ENCODE results near the gene DLL1. TPM values are rescaled to one million over a fixed set of nuclear protein-coding genes. Genes with fewer than 3 reads are reported as not detected.
"Not testable (repeated sequence)": the region's sequence is repeated elsewhere in the genome, so short reads cannot be mapped to it uniquely, and the experiment has no call there.

Gene DLL1, protein sequence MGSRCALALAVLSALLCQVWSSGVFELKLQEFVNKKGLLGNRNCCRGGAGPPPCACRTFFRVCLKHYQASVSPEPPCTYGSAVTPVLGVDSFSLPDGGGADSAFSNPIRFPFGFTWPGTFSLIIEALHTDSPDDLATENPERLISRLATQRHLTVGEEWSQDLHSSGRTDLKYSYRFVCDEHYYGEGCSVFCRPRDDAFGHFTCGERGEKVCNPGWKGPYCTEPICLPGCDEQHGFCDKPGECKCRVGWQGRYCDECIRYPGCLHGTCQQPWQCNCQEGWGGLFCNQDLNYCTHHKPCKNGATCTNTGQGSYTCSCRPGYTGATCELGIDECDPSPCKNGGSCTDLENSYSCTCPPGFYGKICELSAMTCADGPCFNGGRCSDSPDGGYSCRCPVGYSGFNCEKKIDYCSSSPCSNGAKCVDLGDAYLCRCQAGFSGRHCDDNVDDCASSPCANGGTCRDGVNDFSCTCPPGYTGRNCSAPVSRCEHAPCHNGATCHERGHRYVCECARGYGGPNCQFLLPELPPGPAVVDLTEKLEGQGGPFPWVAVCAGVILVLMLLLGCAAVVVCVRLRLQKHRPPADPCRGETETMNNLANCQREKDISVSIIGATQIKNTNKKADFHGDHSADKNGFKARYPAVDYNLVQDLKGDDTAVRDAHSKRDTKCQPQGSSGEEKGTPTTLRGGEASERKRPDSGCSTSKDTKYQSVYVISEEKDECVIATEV
- polyA plus RNA-seq: 39.3 TPM
- long read RNA-seq, donor 1, transcript DLL1-201 (11 exons, 3,174 nt): major isoform, 5 of 5 reads
- long read RNA-seq, donor 1, partial matches to known transcripts: 0 of 5 reads
- long read RNA-seq, donor 1, other reads (novel, unspliced or antisense): 0 of 5 reads
- long read RNA-seq, donor 2, transcript DLL1-201 (11 exons, 3,174 nt): major isoform, 6 of 6 reads
- long read RNA-seq, donor 2, partial matches to known transcripts: 0 of 6 reads
- long read RNA-seq, donor 2, other reads (novel, unspliced or antisense): 0 of 6 reads
- long read RNA-seq, donor 3, partial matches to known transcripts: 0 of 1 reads
- long read RNA-seq, donor 3, other reads (novel, unspliced or antisense): 0 of 1 reads
- long read RNA-seq, donor 4, partial matches to known transcripts: 0 of 1 reads
- long read RNA-seq, donor 4, other reads (novel, unspliced or antisense): 0 of 1 reads
- long read RNA-seq, donor 5, partial matches to known transcripts: 0 of 3 reads
- long read RNA-seq, donor 5, other reads (novel, unspliced or antisense): 0 of 3 reads
- long read RNA-seq, donor 6, partial matches to known transcripts: 0 of 1 reads
- long read RNA-seq, donor 6, other reads (novel, unspliced or antisense): 0 of 1 reads
- long read RNA-seq, donor 7, partial matches to known transcripts: 5 of 6 reads
- long read RNA-seq, donor 7, other reads (novel, unspliced or antisense): 0 of 6 reads
- long read RNA-seq, donor 8, partial matches to known transcripts: 20 of 21 reads
- long read RNA-seq, donor 8, other reads (novel, unspliced or antisense): 0 of 21 reads
- long read RNA-seq, donor 9, partial matches to known transcripts: 31 of 33 reads
- long read RNA-seq, donor 9, other reads (novel, unspliced or antisense): 0 of 33 reads
- long read RNA-seq, donor 10, transcript DLL1-201 (11 exons, 3,174 nt): major isoform, 5 of 5 reads
- long read RNA-seq, donor 10, partial matches to known transcripts: 0 of 5 reads
- long read RNA-seq, donor 10, other reads (novel, unspliced or antisense): 0 of 5 reads
- long read RNA-seq, donor 11, partial matches to known transcripts: 17 of 21 reads
- long read RNA-seq, donor 11, other reads (novel, unspliced or antisense): 0 of 21 reads

- peaks cover 95% of the 10 kb centered on the region for H3K27me3 ChIP-seq (ENCODE audit: control insufficient read depth, insufficient read depth, low read length)
- DNase-seq: peak in 1 of 2 donors; percentile 74
- peak within 1 kb of the TSS; percentile 68 for H3K27ac ChIP-seq (ENCODE audit: low read length)
- peaks cover 17% of the 10 kb centered on the region for H3K36me3 ChIP-seq (ENCODE audit: control insufficient read depth, insufficient read depth, low read length)
- no CpG with 5 or more reads among the region's 83 CpGs for WGBS (ENCODE audit: insufficient coverage, low lambda C conversion rate)
- peak within 1 kb of the TSS; percentile 67 for H3K4me3 ChIP-seq (ENCODE audit: low read length)
- peaks cover 15% of the 10 kb centered on the region for H3K4me1 ChIP-seq (ENCODE audit: control insufficient read depth, insufficient read depth, low read length)
- peaks cover 7% of the 10 kb centered on the region for H3K9me3 ChIP-seq (ENCODE audit: control insufficient read depth, low read depth, low read length)
These were observed at the start of gene DLL1 for GRCh38 chr6:170290296-170291128. TSS of gene DLL1 (minus strand) at chr6:170291078. CDS start at chr6:170290139, 939 bp downstream.

DNA sequence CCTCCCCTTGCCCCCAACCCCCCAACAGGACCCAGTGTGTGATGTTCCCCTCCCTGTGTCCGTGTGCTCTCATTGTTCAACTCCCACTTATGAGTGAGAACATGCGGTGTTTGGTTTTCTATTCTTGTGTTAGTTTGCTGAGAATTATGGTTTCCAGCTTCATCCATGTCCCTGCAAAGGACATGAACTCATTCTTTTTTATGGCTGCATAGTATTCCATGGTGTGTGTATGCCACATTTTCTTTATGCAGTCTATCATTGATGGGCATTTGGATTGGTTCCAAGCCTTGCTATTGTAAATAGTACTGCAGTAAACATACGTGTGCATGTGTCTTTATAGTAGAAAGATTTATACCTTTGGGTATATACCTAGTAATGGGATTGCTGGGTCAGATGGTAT lies 44.3 kb upstream of the DLL1 start:
- WGBS (ENCODE audit: insufficient coverage, low lambda C conversion rate): no CpG with 5 or more reads among the region's 3 CpGs
- not testable (repeated sequence) for H3K27ac ChIP-seq (ENCODE audit: low read length); H3K27me3 ChIP-seq (ENCODE audit: control insufficient read depth, insufficient read depth, low read length); DNase-seq; H3K4me3 ChIP-seq (ENCODE audit: low read length); H3K4me1 ChIP-seq (ENCODE audit: control insufficient read depth, insufficient read depth, low read length); H3K9me3 ChIP-seq (ENCODE audit: control insufficient read depth, low read depth, low read length)
- H3K36me3 ChIP-seq (ENCODE audit: control insufficient read depth, insufficient read depth, low read length): peaks cover 27% of the 10 kb centered on the region

- Histone ChIP-seq H3K4me1 (ENCODE audit: control insufficient read depth, insufficient read depth, low read length) (no peaks in the 10 kb centered on the region), H3K27ac (ENCODE audit: low read length) (no peak overlapping the region), H3K4me3 (ENCODE audit: low read length) (no peak overlapping the region), H3K9me3 (ENCODE audit: control insufficient read depth, low read depth, low read length) (no peaks in the 10 kb centered on the region), H3K27me3 (ENCODE audit: control insufficient read depth, insufficient read depth, low read length) (no peaks in the 10 kb centered on the region), H3K36me3 (ENCODE audit: control insufficient read depth, insufficient read depth, low read length) (peaks cover 60% of the 10 kb centered on the region)
- WGBS (ENCODE audit: insufficient coverage, low lambda C conversion rate): 100% methylated on average over 4 of the region's 8 CpGs
- DNase-seq: no peak
These were observed 38.4 kb upstream of the DLL1 start for GRCh38 chr6:170329321-170329720.

DNA sequence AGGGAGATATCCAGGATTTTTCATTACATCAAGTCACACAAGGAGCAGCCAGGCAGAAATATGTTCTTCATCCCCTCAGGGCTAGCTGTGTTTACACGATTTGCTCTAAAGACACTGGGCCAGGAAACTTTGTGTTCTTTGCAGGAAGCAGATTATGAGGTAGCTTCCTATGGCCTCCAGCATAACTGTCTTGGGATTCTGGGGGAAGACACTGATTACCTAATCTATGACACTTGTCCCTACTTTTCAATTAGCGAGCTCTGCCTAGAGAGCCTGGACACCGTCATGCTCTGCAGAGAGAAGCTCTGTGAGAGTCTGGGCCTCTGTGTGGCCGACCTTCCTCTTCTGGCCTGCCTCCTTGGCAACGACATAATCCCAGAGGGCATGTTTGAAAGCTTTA lies 26.8 kb upstream of the DLL1 start:
- H3K4me1 ChIP-seq (ENCODE audit: control insufficient read depth, insufficient read depth, low read length): no peaks in the 10 kb centered on the region
- no peak overlapping the region for H3K27ac ChIP-seq (ENCODE audit: low read length)
- H3K27me3 ChIP-seq (ENCODE audit: control insufficient read depth, insufficient read depth, low read length): no peaks in the 10 kb centered on the region
- no peak overlapping the region for H3K4me3 ChIP-seq (ENCODE audit: low read length)
- peaks cover 19% of the 10 kb centered on the region for H3K36me3 ChIP-seq (ENCODE audit: control insufficient read depth, insufficient read depth, low read length)
- WGBS (ENCODE audit: insufficient coverage, low lambda C conversion rate): no CpG with 5 or more reads among the region's 5 CpGs
- H3K9me3 ChIP-seq (ENCODE audit: control insufficient read depth, low read depth, low read length): no peaks in the 10 kb centered on the region
- no peak for DNase-seq

GRCh38 chr6:170317076-170317475 lies 26.2 kb upstream of the DLL1 start:
- no peaks in the 10 kb centered on the region for H3K27me3 ChIP-seq (ENCODE audit: control insufficient read depth, insufficient read depth, low read length)
- H3K4me1 ChIP-seq (ENCODE audit: control insufficient read depth, insufficient read depth, low read length): no peaks in the 10 kb centered on the region
- H3K27ac ChIP-seq (ENCODE audit: low read length): no peak overlapping the region
- DNase-seq: peak; percentile 21 to 83
- H3K9me3 ChIP-seq (ENCODE audit: control insufficient read depth, low read depth, low read length): no peaks in the 10 kb centered on the region
- no peak overlapping the region for H3K4me3 ChIP-seq (ENCODE audit: low read length)
- peaks cover 20% of the 10 kb centered on the region for H3K36me3 ChIP-seq (ENCODE audit: control insufficient read depth, insufficient read depth, low read length)
- 29% methylated on average over 1 of the region's 1 CpG for WGBS (ENCODE audit: insufficient coverage, low lambda C conversion rate)

GRCh38 chr6:170316071-170316470 lies 25.2 kb upstream of the DLL1 start:
- no peaks in the 10 kb centered on the region for H3K9me3 ChIP-seq (ENCODE audit: control insufficient read depth, low read depth, low read length)
- H3K36me3 ChIP-seq (ENCODE audit: control insufficient read depth, insufficient read depth, low read length): peaks cover 20% of the 10 kb centered on the region
- H3K27ac ChIP-seq (ENCODE audit: low read length): no peak overlapping the region
- 83% methylated on average over 1 of the region's 4 CpGs for WGBS (ENCODE audit: insufficient coverage, low lambda C conversion rate)
- DNase-seq: no peak
- no peaks in the 10 kb centered on the region for H3K27me3 ChIP-seq (ENCODE audit: control insufficient read depth, insufficient read depth, low read length)
- H3K4me1 ChIP-seq (ENCODE audit: control insufficient read depth, insufficient read depth, low read length): no peaks in the 10 kb centered on the region
- H3K4me3 ChIP-seq (ENCODE audit: low read length): no peak overlapping the region

- H3K4me1 ChIP-seq (ENCODE audit: control insufficient read depth, insufficient read depth, low read length): no peaks in the 10 kb centered on the region
- no peak for DNase-seq
- no peak overlapping the region for H3K4me3 ChIP-seq (ENCODE audit: low read length)
- H3K27ac ChIP-seq (ENCODE audit: low read length): no peak overlapping the region
- H3K36me3 ChIP-seq (ENCODE audit: control insufficient read depth, insufficient read depth, low read length): peaks cover 17% of the 10 kb centered on the region
- no peaks in the 10 kb centered on the region for H3K27me3 ChIP-seq (ENCODE audit: control insufficient read depth, insufficient read depth, low read length)
- no CpG with 5 or more reads among the region's 5 CpGs for WGBS (ENCODE audit: insufficient coverage, low lambda C conversion rate)
- no peaks in the 10 kb centered on the region for H3K9me3 ChIP-seq (ENCODE audit: control insufficient read depth, low read depth, low read length)
These were observed 24.1 kb upstream of the DLL1 start for GRCh38 chr6:170314983-170315382.

- Histone ChIP-seq H3K27me3 (ENCODE audit: control insufficient read depth, insufficient read depth, low read length) (no peaks in the 10 kb centered on the region), H3K36me3 (ENCODE audit: control insufficient read depth, insufficient read depth, low read length) (peaks cover 13% of the 10 kb centered on the region), H3K9me3 (ENCODE audit: control insufficient read depth, low read depth, low read length) (no peaks in the 10 kb centered on the region), H3K4me3 (ENCODE audit: low read length) (no peak overlapping the region), H3K4me1 (ENCODE audit: control insufficient read depth, insufficient read depth, low read length) (no peaks in the 10 kb centered on the region), H3K27ac (ENCODE audit: low read length) (no peak overlapping the region)
- DNase-seq: no peak
- no CpG with 5 or more reads among the region's 6 CpGs for WGBS (ENCODE audit: insufficient coverage, low lambda C conversion rate)
These were observed 22.9 kb upstream of the DLL1 start for GRCh38 chr6:170313716-170314295.

All from large intestine (tissue), 12 donors.